Osteoblast (primary cell): ENCODE results near the gene C21orf91. TPM values are rescaled to one million over a fixed set of nuclear protein-coding genes. Genes with fewer than 3 reads are reported as not detected.

Source experiments
- DNase-seq: peaks from one replicate; pipeline ENCODE4 v3.0.0; 2011; ENCODE audit warnings: low spot score, mixed read lengths; ENCODE audit not compliant: insufficient read length; ENCODE audit errors: missing footprints
- H2AFZ ChIP-seq: 2 replicates; pipeline ENCODE4 v1.6.0; 2011; ENCODE audit warnings: mild to moderate bottlenecking, low read length
- H3K27ac ChIP-seq: 2 replicates; pipeline ENCODE4 v1.5.1; 2011; ENCODE audit warnings: mild to moderate bottlenecking, low read depth, low read length, moderate library complexity
- H3K27me3 ChIP-seq: 2 replicates; pipeline ENCODE4 v1.6.0; 2012; ENCODE audit warnings: mild to moderate bottlenecking, control low read depth, inconsistent platforms, low read length, moderate library complexity; ENCODE audit not compliant: insufficient read depth
- H3K36me3 ChIP-seq: 2 replicates; pipeline ENCODE4 v1.5.1; 2011; ENCODE audit warnings: mild to moderate bottlenecking, low read length, control low read depth, moderate library complexity; ENCODE audit not compliant: insufficient read depth
- H3K4me1 ChIP-seq: 2 replicates; pipeline ENCODE4 v1.5.1; 2011; ENCODE audit warnings: mild to moderate bottlenecking, low read length, control low read depth, moderate library complexity; ENCODE audit not compliant: insufficient read depth
- H3K4me2 ChIP-seq: 2 replicates; pipeline ENCODE4 v1.6.0; 2011; ENCODE audit warnings: mild to moderate bottlenecking, low read length; ENCODE audit not compliant: insufficient read depth
- H3K4me3 ChIP-seq: fragments of 200-600 bp; sonication (generic); 3 replicates; pipeline ENCODE4 v1.5.1; 2012; ENCODE audit warnings: mild to moderate bottlenecking, low read length, inconsistent platforms; ENCODE audit not compliant: insufficient read depth
- H3K79me2 ChIP-seq: 2 replicates; pipeline ENCODE4 v1.6.0; 2012; ENCODE audit warnings: mild to moderate bottlenecking, low read length, control low read depth, inconsistent platforms; ENCODE audit not compliant: insufficient read depth
- H3K9me3 ChIP-seq: 2 replicates; pipeline ENCODE4 v1.5.1; 2011; ENCODE audit warnings: low read depth, low read length, control low read depth
- H4K20me1 ChIP-seq: 2 replicates; pipeline ENCODE4 v1.6.0; 2012; ENCODE audit warnings: mild to moderate bottlenecking, low read length, control low read depth; ENCODE audit not compliant: insufficient read depth
- CTCF ChIP-seq: IDR thresholded peaks from 2 replicates; pipeline ENCODE4 v1.5.1; 2011; ENCODE audit warnings: mild to moderate bottlenecking, low read depth, low read length, moderate library complexity; ENCODE audit errors: extremely low read depth
- total RNA-seq: library from RNA; depleted of rRNA; stranded (reverse); fragments of >200 nt; gene quantifications from 2 replicates; pipeline ENCODE4 v1.2.3, GENCODE V29; 2012

Gene C21orf91
- total RNA-seq, 1 donor, result 18.1 TPM

- Histone ChIP-seq H3K79me2 (peaks cover 3% of the 10 kb centered on the region), H3K36me3 (no peaks in the 10 kb centered on the region), H3K4me1 (no peaks in the 10 kb centered on the region), H3K9me3 (no peaks in the 10 kb centered on the region), H3K4me2 (no peak overlapping the region), H3K4me3 (no peak overlapping the region), H3K27ac (no peak overlapping the region), H3K27me3 (no peaks in the 10 kb centered on the region), H2AFZ (no peak overlapping the region), H4K20me1 (no peaks in the 10 kb centered on the region)
- no peak for TF ChIP-seq CTCF
- DNase-seq, result no peak
Observed at GRCh38 chr21:17795146-17796036, 23.8 kb downstream of the C21orf91 start.

- Histone ChIP-seq H3K79me2 (peaks cover 3% of the 10 kb centered on the region), H3K4me1 (no peaks in the 10 kb centered on the region), H3K36me3 (no peaks in the 10 kb centered on the region), H3K27me3 (no peaks in the 10 kb centered on the region), H3K9me3 (no peaks in the 10 kb centered on the region), H4K20me1 (no peaks in the 10 kb centered on the region), H2AFZ (peak overlapping the region; percentile 76), H3K27ac (peak overlapping the region; percentile 74), H3K4me3 (no peak overlapping the region), H3K4me2 (peak overlapping the region; percentile 72)
- no peak for TF ChIP-seq CTCF
- no peak for DNase-seq
Observed at GRCh38 chr21:17794518-17795145, 24.5 kb downstream of the C21orf91 start.

DNA sequence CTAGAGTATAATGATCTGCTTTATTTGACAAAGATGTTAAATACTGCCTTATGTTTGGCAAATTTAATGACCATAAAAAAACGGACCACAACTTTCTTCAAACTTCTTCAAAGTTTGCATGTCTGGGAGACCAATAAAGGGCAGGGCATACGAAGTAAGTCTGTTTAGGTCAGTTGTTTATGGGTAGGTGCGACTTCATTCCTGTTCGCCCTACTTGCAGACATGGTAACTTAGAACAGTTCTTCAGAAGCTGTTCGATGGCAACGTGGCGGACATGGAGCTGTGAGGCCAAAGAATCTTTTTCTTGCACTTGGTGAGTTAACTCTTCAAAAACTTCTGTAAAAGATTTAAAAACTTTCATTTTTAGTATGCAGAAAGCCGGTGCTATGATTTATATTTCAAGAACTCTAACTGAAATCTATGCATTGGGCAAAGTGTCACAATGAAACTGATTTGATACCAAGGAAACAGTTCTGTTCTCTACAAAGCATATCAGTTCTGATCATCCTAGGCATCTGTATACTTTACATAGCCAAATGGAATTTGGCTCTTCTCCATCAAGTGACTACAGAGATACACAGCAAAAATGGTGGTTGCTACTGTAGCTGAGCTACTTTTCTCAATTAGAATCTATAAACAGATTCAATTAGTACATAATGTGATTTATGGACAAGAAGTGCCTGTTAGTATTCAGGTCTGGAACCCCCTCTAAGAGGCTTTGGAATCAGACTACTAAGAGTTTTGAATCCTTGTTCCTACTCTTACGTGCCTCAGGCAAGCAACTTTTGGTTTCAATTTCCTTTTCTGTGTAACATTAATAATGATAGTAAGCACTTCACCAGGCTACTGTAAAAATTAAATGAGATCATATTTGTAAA is 25.7 kb downstream of the C21orf91 start:
- no peak for TF ChIP-seq CTCF
- H3K4me3 ChIP-seq, result peak overlapping the region; percentile 62

More for the DNA sequence above, 25.7 kb downstream of the C21orf91 start:
- H2AFZ ChIP-seq, result peak overlapping the region; percentile 76
- H3K79me2 ChIP-seq, result no peaks in the 10 kb centered on the region
- no peaks in the 10 kb centered on the region for H4K20me1 ChIP-seq
- peak overlapping the region; percentile 72 for H3K4me2 ChIP-seq
- no peaks in the 10 kb centered on the region for H3K27me3 ChIP-seq
- no peaks in the 10 kb centered on the region for H3K4me1 ChIP-seq
- H3K27ac ChIP-seq, result peak overlapping the region; percentile 74
- no peaks in the 10 kb centered on the region for H3K9me3 ChIP-seq
- DNase-seq, result no peak
- no peaks in the 10 kb centered on the region for H3K36me3 ChIP-seq
